ENCODE results near the gene NFATC2. TPM values are rescaled to one million over a fixed set of nuclear protein-coding genes. Genes with fewer than 3 reads are reported as not detected.

Gene NFATC2
- total RNA-seq, 3 donors from 2014 or later = 5.9 to 11.9 (median 10.2) TPM

DNA sequence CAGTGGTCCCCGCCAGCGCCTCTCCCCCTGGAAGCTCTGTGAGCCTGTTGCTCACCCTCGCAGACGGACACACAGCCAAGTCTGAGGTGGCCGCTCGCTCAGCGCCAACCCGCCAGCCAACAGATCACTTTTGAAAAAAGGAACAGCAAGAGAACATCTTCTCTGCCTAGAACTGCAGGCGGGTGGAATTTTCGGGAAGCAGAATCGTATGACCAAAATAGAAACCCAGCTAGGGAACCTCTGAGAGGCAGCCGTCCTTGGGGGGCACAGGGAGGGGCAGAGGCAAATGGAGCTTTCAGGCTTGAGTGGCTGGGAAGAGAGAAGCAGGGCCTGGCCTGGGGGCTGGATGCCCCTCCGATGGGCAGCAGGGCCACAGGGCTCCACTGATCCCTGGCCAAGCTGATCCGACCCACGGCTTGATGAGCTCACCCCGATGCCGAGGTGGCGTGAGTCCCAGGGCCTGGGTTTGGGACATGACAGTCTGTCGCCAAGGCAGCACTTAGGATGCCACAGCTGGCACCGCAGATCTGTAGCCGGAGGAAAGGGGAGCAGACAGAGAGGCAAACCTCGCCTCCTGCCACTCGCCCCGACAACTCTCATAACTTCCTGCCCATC is 9.8 kb downstream of the NFATC2 start:
- H3K4me1 ChIP-seq = no peaks in the 10 kb centered on the region
- H3K9me3 ChIP-seq = no peaks in the 10 kb centered on the region
- TF ChIP-seq POLR2A (IDR thresholded peaks at IDR 0.05) (no peak), POLR2AphosphoS5 (IDR thresholded peaks at IDR 0.05) (no peak)
- TF ChIP-seq, protein P1, sequence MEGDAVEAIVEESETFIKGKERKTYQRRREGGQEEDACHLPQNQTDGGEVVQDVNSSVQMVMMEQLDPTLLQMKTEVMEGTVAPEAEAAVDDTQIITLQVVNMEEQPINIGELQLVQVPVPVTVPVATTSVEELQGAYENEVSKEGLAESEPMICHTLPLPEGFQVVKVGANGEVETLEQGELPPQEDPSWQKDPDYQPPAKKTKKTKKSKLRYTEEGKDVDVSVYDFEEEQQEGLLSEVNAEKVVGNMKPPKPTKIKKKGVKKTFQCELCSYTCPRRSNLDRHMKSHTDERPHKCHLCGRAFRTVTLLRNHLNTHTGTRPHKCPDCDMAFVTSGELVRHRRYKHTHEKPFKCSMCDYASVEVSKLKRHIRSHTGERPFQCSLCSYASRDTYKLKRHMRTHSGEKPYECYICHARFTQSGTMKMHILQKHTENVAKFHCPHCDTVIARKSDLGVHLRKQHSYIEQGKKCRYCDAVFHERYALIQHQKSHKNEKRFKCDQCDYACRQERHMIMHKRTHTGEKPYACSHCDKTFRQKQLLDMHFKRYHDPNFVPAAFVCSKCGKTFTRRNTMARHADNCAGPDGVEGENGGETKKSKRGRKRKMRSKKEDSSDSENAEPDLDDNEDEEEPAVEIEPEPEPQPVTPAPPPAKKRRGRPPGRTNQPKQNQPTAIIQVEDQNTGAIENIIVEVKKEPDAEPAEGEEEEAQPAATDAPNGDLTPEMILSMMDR (IDR thresholded peaks at IDR 0.05) = no peak
- DNase-seq (ENCODE audit: low spot score in 2 of 2) = no peak
- H3K27ac ChIP-seq = peak overlapping the region; percentile 28 to 61
- no peak overlapping the region for H3K4me3 ChIP-seq
- intact Hi-C loops (cut with DNase I; ENCODE audit: low total_unique reads) = no loop called here
- H3K27me3 ChIP-seq = no peaks in the 10 kb centered on the region
- H3K36me3 ChIP-seq = no peaks in the 10 kb centered on the region

DNA sequence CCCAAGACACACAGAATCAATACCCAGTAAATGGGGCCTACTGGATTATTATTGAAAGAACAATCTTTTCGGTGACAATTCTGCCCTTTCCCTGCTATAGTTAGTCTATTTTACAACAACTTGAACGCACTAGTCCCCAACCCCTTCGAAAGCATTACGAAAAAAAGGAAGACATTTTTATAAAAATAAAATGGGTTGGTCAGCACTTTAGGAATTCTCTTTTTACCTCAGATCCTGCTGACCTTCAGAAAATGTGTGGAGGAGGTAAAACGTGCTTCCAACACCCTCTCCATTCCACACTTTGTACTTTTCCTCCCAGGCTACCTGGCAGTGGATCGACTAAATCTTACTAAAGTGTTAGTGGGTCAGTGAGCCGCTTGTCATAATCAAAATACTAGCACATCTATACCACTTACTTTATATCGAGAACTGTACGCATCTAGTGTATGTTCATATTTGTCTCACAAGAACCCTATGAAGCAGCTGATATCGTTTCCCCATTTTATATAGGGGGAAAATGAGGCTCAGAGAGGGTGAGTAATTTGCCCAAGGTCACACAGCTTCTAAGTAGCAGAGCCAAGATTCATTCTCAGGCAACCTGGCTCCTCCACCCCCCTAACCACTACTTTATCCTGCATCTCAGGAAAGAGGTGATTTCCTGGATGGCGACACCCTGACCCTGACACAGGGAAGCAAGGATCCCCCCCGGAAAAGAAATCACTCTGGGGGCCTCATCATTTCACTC is 10.6 kb downstream of the NFATC2 start:
- Histone ChIP-seq H3K9me3 (no peaks in the 10 kb centered on the region), H3K27me3 (no peaks in the 10 kb centered on the region), H3K4me1 (no peaks in the 10 kb centered on the region), H3K4me3 (no peak overlapping the region), H3K36me3 (no peaks in the 10 kb centered on the region), H3K27ac (peak overlapping the region in 1 of 2 donors; percentile 61)
- TF ChIP-seq, protein P1 (IDR thresholded peaks at IDR 0.05) = no peak
- no peak for TF ChIP-seq POLR2A (IDR thresholded peaks at IDR 0.05)
- TF ChIP-seq POLR2AphosphoS5 (IDR thresholded peaks at IDR 0.05) = no peak
- no peak for DNase-seq (ENCODE audit: low spot score in 2 of 2)
- intact Hi-C loops (cut with DNase I; ENCODE audit: low total_unique reads) = no loop called here

DNA sequence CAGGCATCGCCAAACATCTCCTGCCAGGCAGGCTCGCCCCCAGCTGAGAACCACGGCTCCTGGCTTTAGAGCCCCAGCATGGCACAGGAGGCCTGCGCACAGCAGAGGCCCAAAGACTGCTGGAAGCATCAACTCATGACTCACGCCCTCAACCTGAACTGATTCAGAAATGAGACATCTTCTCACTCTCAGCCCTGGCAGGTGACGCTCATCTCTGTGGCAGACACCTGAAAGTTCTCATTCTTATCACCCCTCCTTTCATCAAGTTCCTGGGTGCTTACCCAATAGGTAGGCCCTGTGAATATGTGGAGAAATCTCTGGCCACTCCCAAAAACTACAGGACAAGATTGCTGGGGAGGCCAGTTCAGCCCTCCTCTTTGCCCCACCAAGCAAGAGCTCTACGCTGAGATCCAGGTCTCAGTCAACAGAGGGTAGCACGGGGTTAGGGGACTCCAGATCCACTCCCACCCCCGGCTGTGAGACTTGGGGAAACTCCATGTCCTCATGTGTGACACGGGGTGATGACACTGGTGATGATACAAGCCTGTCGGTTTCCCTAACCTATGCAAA is 11.3 kb downstream of the NFATC2 start:
- Histone ChIP-seq H3K4me3 (no peak overlapping the region), H3K9me3 (no peaks in the 10 kb centered on the region), H3K27ac (no peak overlapping the region), H3K36me3 (no peaks in the 10 kb centered on the region), H3K27me3 (no peaks in the 10 kb centered on the region), H3K4me1 (no peaks in the 10 kb centered on the region)
- TF ChIP-seq POLR2AphosphoS5 (IDR thresholded peaks at IDR 0.05) = no peak
- TF ChIP-seq POLR2A (IDR thresholded peaks at IDR 0.05) = no peak
- TF ChIP-seq, protein P1 (IDR thresholded peaks at IDR 0.05) = no peak
- DNase-seq (ENCODE audit: low spot score in 2 of 2) = no peak
- intact Hi-C loops (cut with DNase I; ENCODE audit: low total_unique reads) = no loop called here

DNA sequence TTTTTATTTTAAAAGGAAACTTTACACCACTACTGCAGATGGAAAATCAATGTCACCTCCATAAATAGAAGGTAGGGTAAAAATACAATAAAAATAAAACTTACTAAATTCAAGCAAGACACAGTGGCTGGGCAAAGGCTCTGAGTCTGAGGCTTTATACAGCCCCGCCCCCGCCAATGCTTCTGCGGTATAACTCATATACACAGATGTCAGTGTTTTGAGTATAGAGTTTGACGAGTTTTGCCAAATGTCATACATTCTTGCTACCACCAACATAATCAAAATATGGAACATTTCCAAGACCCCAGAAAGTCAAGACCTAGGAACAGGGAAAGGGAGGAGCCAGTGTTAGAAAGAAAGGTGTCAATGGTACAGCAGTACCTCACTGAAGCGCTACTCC is 12.8 kb downstream of the NFATC2 start:
- no peaks in the 10 kb centered on the region for H3K4me1 ChIP-seq

More for the DNA sequence above, 12.8 kb downstream of the NFATC2 start:
- Histone ChIP-seq H3K4me3 (no peak overlapping the region), H3K27ac (no peak overlapping the region), H3K36me3 (no peaks in the 10 kb centered on the region), H3K9me3 (no peaks in the 10 kb centered on the region), H3K27me3 (no peaks in the 10 kb centered on the region)
- TF ChIP-seq POLR2AphosphoS5 (IDR thresholded peaks at IDR 0.05) (no peak), POLR2A (IDR thresholded peaks at IDR 0.05) (no peak)
- TF ChIP-seq, protein P1 (IDR thresholded peaks at IDR 0.05) = no peak
- intact Hi-C loops (cut with DNase I; ENCODE audit: low total_unique reads) = no loop called here
- no peak for DNase-seq (ENCODE audit: low spot score in 2 of 2)

Measured in breast epithelium (tissue), 4 donors.